WTC11 (cell line): ENCODE results near the gene C1QBP.

ENCODE experiments used
- ATF3 ChIP-seq: sonication (generic); formaldehyde crosslinking; conservative IDR thresholded peaks from 2 replicates; pipeline ENCODE4 v1.8.1; 2022; ENCODE audit warnings: mild to moderate bottlenecking, missing genetic modification reagents
- CREM ChIP-seq: sonication (generic); formaldehyde crosslinking; IDR thresholded peaks from 2 replicates; pipeline ENCODE4 v1.8.1; 2022; ENCODE audit warnings: mild to moderate bottlenecking, missing genetic modification reagents, moderate library complexity
- JUN ChIP-seq: sonication (generic); formaldehyde crosslinking; IDR thresholded peaks from 2 replicates; pipeline ENCODE4 v1.8.0; 2023; ENCODE audit warnings: mild to moderate bottlenecking, missing genetic modification reagents
- TF ChIP-seq, protein P1 (sequence below): fragments of 200-600 bp; IDR thresholded peaks from 2 replicates; pipeline ENCODE4 v1.8.0; 2022; ENCODE audit warnings: antibody characterized with exemption

DNA sequence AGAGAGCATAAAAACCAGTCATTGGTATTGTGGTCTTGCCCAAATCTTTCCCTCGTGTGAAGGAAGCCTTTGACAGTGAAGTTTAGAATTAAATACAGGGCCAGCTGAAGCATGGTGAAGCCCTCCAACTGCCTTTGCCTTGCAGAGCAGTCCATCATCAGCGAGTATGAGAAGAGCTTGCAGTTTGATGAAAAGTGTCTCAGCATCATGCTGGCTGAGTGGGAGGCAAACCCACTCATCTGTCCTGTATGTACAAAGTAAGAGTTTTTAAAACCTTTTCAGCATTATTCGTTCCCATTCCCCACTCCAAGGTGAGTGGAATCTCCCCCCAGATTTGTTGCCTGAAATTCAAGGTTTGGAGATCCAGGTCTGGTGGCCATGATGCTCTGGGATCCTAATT lies 13.1 kb downstream of the C1QBP start:
- no peak for TF ChIP-seq JUN (CRISPR knock-in tag)
- TF ChIP-seq ATF3 (CRISPR knock-in tag) = no peak
- no peak for TF ChIP-seq CREM (CRISPR knock-in tag)
- TF ChIP-seq, protein P1, sequence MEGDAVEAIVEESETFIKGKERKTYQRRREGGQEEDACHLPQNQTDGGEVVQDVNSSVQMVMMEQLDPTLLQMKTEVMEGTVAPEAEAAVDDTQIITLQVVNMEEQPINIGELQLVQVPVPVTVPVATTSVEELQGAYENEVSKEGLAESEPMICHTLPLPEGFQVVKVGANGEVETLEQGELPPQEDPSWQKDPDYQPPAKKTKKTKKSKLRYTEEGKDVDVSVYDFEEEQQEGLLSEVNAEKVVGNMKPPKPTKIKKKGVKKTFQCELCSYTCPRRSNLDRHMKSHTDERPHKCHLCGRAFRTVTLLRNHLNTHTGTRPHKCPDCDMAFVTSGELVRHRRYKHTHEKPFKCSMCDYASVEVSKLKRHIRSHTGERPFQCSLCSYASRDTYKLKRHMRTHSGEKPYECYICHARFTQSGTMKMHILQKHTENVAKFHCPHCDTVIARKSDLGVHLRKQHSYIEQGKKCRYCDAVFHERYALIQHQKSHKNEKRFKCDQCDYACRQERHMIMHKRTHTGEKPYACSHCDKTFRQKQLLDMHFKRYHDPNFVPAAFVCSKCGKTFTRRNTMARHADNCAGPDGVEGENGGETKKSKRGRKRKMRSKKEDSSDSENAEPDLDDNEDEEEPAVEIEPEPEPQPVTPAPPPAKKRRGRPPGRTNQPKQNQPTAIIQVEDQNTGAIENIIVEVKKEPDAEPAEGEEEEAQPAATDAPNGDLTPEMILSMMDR = no peak
